IPS DF 4.7 (cell line): ENCODE data around the gene CCNB1.
A peak's percentile ranks its signal among the peaks of the same experiment; 100 is the strongest.
"Not testable (repeated sequence)": the region's sequence is repeated elsewhere in the genome, so short reads cannot be mapped to it uniquely, and the experiment has no call there.

Source experiments
- DNase-seq: peaks from one replicate; pipeline ENCODE4 v3.0.0-alpha.2; 2013; ENCODE audit warnings: low spot score; ENCODE audit errors: extremely low read depth

The CCNB1 gene

DNA sequence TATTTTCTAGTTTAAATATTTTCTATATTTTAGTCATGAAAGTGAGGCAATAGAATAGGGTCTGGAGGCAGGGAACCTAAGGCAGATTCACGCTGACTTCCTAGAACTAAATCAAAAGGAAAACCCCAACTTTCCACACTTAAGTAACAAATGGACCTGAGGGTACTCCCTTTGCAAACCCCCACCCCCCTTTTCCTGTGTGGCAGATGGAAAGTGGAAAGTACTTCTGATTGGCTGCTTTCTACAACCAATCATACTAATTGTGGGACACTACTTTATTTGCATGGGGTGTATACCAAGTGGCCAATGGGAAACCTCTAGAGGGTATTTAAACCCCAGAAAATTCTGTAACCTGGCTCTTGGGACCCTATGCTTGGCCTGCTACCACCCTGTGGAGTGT lies 17.7 kb downstream of the CCNB1 start:
- DNase-seq = no peak

DNA sequence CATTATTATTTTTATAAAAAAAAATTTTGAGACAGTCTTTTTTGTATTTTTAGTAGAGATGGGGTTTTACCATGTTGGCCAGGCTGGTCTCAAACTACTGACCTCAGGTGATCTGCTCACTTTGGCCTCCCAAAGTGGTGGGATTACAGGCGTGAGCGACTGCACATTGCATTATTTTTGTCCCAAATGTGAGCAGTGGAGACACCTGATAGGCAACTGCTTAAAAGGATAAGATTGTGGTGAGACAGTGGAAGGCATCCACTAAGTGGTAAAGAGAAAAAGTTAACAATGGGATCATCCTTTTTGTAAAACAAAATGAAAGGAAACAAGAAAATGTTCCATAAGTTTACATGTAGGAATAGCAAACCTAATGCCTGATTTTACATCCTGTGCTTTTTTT lies 20.4 kb downstream of the CCNB1 start:
- no peak for DNase-seq

DNA sequence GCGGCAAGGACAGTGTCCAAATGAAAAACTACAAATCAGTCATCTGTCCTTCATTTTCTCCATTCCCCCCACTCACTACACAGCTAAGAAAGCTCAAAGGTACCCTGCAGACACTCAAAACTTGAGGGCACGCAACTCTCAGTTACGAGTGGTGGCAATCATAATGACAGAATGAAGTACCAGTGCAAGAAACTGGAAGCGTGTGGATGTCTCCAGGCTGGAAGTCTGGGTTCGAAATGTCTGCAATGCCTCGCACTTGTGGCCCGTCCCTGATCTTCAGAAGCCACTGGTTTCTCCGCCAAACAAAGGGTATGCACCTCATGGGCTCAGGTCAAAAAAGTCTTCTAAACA lies 21.8 kb downstream of the CCNB1 start:
- no peak for DNase-seq

DNA sequence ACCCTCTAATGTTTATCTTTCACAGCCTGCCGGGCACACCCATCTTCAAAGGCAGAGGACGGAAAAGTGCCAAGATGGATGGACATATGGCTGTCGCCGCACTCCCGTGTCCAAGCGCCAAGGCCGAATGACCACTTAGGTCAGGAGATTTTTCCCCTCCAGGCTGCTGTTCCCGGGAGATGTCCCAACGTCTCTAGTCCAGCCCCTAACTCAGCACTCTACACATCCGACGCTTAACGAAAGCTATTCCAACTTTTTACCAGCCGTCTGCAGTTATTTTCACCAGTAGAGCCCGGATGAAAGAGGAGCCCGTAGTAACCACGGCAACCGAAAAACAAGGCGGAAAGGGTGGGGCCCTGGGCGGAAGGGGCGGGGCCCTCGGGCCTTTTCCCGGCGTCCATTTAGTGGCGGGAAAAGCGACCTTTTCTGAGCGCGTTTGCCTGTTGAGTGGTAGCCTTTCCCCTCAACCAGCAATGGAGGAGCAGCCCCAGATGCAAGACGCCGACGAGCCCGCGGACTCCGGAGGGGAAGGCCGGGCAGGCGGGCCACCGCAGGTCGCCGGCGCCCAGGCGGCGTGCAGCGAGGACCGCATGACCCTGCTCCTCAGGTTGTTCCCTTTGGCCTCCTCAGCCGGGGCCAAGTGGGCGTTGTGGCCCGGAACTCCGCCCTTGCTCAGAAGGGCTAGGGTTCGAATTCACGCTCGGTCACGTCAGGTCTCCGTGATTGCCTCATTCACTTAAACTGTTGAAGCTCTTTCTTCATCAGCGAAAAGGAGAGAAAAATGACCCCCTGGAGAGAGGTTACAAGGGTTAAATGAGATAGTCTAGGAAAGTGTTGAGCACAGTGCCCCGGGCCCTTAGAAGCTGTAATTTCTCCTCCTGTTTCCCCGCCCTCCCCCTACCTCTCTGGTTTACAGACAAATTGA lies 22.5 kb downstream of the CCNB1 start, which contains the start of gene CENPH:
CENPH (plus strand) TSS at position 422 of the 925 bp plus-strand sequence; CDS start at position 474, 52 bp downstream.
- DNase-seq = no peak

DNA sequence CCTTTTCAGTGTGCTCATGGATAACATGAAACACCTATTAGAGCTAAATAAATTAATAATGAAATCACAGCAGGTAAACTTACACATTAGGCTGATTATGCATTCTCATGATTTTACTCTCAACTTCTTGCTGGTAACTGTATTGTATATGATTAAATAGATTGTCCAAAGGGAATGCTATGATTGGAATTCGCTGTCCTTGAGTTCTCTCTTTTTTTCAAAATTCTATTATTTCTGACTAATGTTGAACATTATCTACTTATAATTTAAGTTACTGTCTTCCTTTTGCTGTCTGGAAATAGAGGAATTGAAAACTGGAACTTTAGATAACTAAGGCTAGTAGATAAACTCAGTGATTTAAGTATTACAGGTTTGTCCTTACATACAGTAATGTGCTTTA lies 35.5 kb downstream of the CCNB1 start:
- DNase-seq = no peak

DNA sequence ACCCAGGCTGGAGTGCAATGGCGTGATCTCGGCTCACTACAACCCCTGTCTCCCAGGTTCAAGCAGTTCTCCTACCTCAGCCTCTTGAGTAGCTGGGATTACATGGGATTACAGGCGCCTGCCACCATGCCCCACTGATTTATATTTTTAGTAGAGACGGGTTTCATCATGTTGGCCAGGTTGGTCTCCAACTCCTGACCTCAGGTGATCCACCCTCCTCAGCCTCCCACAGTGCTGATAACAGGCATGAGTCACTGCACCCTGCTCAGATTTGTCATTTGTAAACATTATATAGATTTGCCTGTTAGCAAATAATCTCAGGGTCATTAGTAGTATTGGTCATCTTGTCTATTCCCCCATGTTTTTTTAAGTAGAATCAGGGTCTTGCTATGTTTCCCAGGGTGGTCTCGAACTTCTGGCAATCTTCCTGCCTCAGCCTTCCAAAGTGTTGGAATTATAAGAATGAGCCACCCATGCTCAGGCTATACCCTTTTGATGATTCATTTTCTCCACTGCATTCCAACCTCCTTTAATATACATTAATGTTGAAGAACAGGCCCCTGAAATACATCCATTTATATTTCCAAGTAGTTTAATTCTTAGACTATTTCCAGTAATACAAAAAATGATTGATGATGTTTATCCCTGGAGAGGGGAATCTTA lies 39.7 kb downstream of the CCNB1 start:
- no peak for DNase-seq

DNA sequence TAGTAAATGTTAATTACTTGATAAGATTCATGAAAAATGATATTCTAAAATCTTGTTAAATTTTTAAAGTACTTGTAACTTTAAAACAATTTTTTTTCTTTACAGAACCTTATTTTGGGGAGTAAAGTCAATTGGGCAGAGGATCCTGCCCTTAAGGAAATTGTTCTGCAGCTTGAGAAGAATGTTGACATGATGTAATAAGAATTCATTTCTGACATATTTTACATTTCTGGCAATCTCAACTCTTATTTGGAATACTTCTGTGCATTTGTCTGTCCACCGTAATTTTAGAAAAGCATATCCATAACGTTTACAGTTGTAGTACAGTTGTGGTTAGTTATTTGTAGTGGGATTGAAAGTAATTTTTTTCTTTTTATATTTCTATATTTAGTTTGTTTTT lies 42.7 kb downstream of the CCNB1 start:
- DNase-seq = no peak

DNA sequence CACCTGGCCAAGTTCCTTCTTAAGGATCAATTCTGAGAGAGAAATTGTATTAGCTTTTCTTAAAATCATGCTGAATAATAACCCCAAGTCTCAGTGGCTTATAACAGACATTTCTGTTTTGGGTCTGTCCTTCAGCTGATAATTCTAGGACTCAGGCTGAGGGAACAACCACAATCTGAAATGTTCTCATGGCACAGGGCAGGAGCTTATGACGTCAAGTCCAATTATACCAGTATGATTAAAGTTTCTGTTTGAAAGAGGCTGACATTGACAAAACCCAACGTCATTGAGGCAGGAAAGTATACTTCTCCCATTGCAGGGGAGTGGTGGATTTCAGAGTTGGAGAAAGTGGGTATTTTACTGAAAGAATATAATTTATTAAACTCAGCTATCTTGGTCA lies 44.2 kb downstream of the CCNB1 start:
- DNase-seq = no peak

DNA sequence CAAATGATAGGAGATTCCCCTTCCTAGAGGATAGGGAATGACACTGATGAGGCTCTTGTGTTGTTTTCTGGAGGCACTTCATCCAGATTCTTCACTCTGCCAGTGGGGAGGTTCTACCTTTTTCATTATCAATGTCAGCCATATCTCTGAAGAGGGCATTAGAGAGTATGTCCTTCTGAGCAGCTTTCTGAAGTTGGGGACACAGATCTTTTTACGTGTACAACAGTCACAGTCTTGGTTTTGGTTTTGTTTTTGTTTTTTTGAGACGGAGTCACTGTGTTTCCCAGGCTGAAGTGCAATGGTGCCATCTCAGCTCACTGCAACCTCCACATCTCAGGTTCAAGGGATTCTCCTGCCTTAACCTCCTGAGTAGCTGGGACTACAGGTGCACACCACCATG lies 45.1 kb downstream of the CCNB1 start:
- no peak for DNase-seq

DNA sequence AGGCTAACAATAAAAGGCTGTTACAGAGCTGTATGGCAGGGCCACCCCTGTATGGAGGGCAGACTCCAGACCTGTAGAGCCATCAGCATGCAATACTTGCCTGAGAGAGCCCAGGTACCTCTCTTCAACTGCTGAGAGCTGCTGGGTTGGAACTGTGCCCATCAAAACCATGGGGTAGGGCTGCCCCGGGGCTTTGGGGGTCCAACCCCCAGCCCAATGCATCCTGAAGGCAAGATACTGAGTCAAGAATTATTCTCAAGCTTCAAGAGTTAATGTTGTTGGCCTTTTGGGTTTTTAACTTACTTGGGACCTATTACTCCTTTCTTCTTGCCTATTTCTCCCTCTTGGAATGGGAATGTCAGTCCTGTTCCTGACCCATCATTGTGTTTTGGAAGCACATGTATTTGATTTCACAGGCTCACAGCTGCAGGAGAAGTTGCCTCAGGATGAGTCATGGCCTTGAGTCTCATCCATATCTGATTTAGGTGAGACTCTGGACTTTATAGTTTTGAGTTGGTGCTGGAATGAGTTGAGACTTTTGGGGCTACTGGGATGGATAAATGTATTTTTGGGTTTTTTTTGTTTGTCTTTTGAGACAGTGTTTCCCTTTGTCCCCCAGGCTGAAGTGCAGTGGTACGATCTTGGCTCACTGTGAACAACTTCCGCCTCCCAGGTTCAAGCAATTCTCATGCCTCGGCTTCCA lies 46.7 kb downstream of the CCNB1 start:
- no peak for DNase-seq

DNA sequence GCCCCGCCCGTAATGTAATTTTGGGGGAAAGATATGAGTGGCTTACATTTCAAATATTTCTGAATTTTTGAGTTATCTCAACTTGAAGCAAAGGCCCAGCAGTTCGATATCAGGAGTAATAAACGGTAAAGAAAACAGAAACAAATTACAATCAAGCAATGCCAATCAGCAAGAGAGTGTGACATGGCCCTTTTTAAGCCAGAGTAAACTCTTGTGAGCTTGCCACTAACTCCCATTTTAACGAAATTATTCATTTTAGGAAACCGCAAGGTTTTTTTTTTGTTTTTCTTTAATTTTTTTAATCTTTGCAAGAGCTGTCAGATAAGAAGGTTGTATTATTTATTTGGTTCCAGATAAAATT lies 50.2 kb downstream of the CCNB1 start:
- DNase-seq = no peak

DNA sequence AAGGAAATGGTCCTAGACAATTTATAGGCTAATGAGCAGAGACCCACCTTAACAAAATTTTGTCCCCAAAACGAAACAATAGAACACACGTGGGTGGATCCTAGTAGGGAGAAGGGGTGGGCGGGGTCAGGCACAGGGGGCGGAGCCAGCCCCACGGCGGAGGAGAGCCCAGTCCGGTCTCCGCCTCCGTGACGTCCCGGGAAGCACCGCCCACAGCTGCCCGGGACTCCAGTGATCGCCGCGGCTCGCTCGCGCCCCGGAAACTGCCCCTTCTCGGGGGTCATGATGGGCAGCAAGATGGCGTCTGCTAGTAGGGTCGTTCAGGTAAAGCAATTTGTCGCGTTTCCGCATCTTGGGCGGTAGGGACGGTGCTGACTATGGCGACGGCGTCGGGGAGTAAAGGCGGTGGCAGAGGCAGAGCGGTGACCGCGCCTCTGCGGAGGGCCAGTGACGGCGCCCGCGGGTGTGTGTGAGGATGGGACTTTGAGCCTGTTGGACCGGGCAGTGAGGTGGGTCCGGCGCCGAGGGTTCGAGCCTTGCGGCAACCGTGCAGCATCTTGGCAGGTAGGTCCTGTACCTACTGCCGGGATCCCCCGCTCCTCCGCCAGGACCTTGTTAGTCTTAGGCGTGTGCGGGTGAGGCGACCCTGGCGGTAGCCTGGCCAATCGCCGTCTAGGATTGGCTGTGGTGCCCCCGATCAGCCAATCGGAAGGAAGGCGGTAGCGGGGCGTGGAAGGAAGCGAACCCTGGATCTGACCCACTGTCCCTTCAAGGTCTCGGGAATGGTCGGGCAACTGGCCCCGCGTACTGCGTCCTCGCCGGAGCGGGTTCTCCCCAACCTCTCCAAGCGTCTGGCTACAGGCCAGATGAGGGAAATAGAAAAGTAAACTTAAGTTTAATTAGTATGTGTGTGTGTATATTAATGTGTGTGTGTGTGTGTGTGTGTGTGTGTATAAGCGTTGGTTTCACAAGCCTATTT lies 50.9 kb downstream of the CCNB1 start:
- peak; percentile 75 for DNase-seq

DNA sequence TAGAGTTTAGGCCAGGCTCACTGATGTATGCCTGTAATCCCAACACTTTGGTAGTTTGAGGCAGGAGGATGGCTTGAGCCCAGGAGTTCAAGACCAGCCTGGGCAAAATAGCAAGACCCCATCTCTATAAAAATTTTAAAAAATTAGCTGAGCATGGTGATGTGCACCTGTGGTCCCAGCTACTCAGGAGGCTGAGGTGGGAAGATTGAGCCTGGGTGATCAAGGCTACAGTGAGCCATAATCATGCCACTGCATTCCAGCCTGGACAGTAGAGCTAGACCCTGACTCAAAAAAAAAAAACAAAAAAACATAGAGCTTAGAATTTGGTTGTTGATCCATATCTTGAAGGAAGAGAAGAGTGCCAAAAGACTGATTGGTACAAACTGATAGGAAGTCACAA lies 53.0 kb downstream of the CCNB1 start:
- DNase-seq = no peak

DNA sequence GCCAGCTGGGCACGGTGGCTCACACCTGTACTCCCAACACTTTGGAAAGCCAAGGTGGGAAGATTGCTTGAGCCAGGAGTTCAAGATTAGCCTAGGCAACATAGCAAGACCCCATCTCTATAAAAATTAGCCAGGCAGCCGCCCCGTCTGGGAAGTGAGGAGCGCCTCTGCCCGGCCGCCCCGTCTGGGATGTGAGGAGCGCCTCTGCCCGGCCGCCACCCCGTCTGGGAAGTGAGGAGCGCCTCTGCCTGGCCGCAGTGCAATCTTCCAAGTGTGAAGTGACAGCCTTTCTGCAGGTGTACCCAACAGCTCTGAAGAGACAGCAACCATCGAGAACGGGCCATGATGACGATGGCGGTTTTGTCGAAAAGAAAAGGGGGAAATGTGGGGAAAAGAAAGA lies 53.4 kb downstream of the CCNB1 start:
- not testable (repeated sequence) for DNase-seq

DNA sequence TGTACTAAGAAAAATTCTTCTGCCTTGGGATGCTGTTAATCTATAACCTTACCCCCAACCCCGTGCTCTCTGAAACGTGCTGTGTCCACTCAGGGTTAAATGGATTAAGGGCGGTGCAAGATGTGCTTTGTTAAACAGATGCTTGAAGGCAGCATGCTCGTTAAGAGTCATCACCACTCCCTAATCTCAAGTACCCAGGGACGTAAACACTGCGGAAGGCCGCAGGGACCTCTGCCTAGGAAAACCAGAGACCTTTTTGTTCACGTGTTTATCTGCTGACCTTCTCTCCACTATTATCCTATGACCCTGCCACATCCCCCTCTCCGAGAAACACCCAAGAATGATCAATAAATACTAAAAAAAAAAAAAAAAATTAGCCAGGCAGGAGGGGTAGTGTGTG lies 53.9 kb downstream of the CCNB1 start:
- not testable (repeated sequence) for DNase-seq

DNA sequence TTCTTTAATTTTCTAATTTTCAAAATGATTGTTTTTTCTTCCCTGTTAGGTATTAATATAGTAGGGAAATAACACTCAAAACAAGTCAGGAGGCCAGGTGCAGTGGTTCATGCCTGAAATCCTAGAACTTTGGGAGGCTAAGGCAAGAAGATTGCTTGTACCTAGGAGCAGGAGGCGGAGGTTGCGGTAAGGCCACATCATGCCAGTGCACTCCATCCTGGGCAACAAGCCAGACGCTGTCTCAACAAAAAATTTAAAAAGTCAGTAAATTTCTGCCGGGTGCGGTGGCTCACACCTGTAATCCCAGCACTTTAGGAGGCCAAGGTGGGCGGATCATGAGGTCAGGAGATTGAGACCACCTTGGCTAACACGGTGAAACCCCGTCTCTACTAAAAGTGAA lies 57.6 kb downstream of the CCNB1 start:
- no peak for DNase-seq

DNA sequence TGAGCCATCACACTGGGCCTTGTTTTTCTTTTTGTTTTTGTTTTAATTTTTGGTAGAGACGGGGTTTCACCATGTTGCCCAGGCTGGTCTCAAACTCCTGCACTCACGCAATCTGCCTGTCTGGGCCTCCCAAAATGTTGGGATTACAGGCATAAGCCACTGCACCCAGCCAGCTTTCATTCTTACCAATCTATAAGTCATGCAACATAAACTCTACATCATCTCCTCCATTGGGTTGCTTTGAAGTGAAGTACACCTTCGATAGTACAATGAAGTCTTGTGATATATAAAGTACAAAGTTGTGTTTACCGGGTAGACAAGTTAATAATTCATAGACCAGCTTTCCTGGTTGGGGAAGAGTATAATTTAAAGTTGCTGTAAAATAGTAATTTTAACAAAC lies 58.9 kb downstream of the CCNB1 start:
- no peak for DNase-seq
